ENCODE results near the gene ADRA2B. TPM values are rescaled to one million over a fixed set of nuclear protein-coding genes. Genes with fewer than 3 reads are reported as not detected.
A peak's percentile ranks its signal among the peaks of the same experiment; 100 is the strongest.

The ADRA2B gene
- total RNA-seq, 2 donors from 2014 or later: 0.47 to 0.61 TPM

DNA sequence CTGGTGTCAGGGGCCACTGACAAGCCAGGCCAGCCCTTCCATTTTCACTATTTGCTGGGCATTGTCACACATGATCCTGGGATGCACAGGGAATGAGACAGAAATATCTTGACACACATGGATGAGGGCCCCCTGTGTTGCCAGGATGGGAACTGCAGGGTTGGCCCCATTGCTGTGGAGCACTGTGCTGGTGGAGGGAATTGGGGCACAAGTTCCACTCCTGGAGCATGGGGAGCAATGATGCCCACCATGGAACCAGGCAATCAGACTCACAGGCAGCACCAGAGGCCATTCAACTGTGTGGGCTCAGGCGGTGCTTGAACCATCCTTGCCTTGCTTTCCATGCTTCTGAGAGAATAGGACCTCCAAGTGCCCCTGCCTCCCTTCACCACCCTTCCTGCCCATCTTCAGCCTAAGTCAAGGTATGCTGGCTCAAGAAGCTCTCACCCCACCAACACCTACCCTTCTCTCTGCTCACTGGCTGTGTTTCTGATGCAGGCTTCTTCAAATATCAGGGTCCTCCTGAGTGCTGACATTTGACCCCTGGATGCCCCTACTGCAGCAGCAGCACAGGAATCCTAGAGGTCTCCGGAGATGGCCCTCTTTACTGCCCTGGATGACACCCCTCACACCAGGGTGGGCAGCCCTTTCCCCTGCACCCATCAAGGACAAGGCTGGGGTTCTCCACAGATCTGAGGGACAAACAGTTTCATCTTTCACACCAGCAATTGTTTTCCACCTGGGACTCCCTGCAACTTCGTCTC is 11.0 kb downstream of the ADRA2B start:
- ATAC-seq: no peak
- no peak overlapping the region for H3K27ac Mint-ChIP-seq
- peak in 1 of 2 donors; percentile 21 for DNase-seq (ENCODE audit: low spot score in 2 of 2)
- H3K9me3 Mint-ChIP-seq: peaks cover 8 to 18% of the 10 kb centered on the region in 2 donors
- H3K36me3 Mint-ChIP-seq: peaks cover 9 to 11% of the 10 kb centered on the region in 2 donors

DNA sequence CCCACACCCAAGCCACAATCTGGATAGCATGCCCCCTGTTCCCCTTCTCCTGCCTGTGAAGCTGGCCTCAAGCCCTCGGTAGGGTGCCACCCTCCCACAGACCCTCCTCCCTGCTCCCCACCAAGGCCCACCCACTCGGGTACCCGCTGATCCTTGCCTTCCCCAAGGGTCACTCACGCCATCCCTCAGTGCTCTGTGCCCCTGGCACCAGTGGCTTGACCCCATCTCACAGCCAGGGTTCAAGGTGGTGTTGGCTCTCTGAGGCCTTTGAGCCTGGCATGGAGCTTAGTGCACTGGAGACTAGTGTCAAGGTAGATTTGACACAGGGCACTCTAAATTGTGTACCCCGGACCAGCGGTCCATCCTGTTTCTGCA is 11.9 kb downstream of the ADRA2B start:
- Mint-ChIP-seq H3K27ac (no peak overlapping the region), H3K36me3 (peaks cover 9 to 11% of the 10 kb centered on the region in 2 donors), H3K9me3 (peaks cover 8 to 18% of the 10 kb centered on the region in 2 donors)
- DNase-seq (ENCODE audit: low spot score in 2 of 2) (peak in 1 of 2 donors; percentile 26), ATAC-seq (no peak)

DNA sequence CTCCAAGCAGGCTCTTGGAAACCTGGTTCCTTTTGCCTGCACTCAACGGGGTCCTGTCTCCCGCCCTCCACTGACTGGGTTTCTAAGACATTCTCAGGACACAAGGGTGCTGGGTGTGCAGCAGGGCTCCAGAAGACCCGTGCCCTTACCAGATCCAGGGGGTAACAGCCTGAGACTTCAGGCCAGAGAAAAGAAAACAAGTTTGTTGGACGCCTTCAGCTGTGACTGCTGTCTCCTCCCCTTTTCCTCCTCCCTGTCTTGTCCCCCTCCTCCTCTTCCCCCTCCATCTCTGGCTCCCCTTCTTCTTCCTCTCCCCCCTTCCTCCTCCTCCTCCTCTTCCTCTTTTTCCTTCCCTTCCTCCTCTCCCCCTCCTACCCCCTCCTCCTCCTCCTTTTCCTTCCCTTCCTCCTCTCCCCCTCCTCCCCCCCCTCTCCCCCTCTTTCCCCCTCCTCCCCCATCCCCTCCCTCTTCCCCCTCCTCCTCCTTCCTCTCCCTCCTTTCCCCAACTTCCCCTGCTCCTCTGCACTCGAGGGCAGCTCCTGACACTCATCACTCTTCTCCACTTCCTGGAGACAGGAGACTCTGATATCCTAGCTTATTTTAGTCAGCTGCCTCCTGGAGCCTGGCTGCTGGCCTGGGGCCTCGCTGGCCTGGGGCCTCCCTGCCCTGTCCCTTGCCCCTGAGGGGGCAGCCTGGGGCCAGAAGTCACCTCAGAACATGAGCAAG is 12.4 kb downstream of the ADRA2B start:
- peaks cover 9 to 11% of the 10 kb centered on the region in 2 donors for H3K36me3 Mint-ChIP-seq
- DNase-seq (ENCODE audit: low spot score in 2 of 2) (peak in 1 of 2 donors; percentile 9), ATAC-seq (no peak)
- H3K9me3 Mint-ChIP-seq: peaks cover 8 to 18% of the 10 kb centered on the region in 2 donors
- H3K27ac Mint-ChIP-seq: no peak overlapping the region

DNA sequence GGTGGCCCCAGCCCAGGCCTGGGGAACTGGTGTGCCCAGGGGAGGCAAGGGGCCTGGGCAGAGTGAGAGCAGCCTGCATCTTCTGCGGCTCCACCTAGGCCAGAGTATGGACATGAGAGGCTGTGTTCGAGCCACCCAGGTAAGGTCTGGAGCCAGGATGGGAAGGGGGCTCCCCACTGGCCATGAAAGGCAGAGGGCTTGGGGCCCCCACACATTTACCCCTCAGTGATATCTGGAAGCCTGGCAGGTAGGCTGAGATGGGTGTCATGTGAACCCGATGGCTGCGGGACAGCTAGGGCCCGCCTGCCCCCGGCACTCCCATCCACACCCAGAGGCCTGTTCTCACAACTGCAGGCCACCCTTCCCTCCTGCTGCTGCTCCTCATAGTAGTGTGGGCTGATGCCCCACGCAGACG is 13.2 kb downstream of the ADRA2B start:
- Mint-ChIP-seq H3K36me3 (peaks cover 9 to 11% of the 10 kb centered on the region in 2 donors), H3K27ac (no peak overlapping the region), H3K9me3 (peaks cover 8 to 18% of the 10 kb centered on the region in 2 donors)
- DNase-seq (ENCODE audit: low spot score in 2 of 2) (peak in 1 of 2 donors; percentile 44), ATAC-seq (no peak)

DNA sequence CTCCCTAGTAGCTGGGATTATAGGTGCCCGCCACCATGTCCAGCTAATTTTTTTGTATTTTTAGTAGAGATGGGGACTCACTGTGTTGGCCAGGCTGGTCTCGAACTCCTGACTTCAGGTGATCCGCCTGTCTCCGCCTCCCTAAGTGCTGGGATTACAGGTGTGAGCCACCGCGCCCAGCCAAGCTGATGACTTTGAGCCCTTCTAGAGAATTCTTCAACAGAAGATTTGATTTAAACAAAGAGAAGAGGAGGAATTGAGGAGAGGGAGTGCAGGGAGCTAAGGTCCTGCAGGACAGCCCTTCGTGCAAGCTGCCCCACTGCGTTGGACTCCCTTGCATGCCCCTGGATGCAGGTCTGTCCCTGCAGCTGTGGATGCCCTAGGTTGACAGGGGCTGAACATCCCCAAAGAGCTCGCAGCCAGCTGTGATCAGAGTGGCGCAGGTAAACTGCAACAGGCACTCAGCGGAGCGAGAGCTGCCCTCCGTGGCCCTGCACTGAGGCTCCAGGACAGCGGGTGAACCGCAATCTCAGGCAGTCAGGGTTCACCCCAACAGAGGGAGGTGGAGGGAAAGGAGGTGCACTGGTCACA is 13.7 kb downstream of the ADRA2B start:
- H3K9me3 Mint-ChIP-seq: peaks cover 8 to 18% of the 10 kb centered on the region in 2 donors
- ATAC-seq (no peak), DNase-seq (ENCODE audit: low spot score in 2 of 2) (peak in 1 of 2 donors; percentile 40)
- no peak overlapping the region for H3K27ac Mint-ChIP-seq
- peaks cover 9 to 11% of the 10 kb centered on the region in 2 donors for H3K36me3 Mint-ChIP-seq

DNA sequence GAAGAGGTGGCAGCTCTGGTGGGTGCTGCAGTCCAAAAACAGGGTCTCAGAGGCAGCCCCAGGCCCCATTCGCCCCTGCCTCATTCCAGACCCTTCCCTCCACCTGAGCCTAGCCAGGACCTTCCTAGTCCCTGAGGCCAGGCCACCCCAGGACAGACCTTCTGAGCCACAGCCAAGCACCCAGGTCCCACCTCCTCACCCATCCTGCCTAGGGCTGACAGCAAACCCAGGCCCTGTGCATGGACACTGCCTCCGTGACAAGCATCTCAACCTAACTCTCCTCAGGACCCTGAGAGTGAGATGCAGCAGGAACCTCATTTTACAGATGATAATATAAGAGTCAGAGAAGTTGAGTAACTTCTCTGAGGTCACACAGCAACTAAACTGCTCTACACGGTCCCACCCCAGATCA is 15.5 kb downstream of the ADRA2B start:
- DNase-seq (ENCODE audit: low spot score in 2 of 2) (peak in 1 of 2 donors; percentile 33), ATAC-seq (no peak)
- Mint-ChIP-seq H3K27ac (no peak overlapping the region), H3K9me3 (peaks cover 8 to 12% of the 10 kb centered on the region in 2 donors), H3K36me3 (peaks cover 9 to 11% of the 10 kb centered on the region in 2 donors)

DNA sequence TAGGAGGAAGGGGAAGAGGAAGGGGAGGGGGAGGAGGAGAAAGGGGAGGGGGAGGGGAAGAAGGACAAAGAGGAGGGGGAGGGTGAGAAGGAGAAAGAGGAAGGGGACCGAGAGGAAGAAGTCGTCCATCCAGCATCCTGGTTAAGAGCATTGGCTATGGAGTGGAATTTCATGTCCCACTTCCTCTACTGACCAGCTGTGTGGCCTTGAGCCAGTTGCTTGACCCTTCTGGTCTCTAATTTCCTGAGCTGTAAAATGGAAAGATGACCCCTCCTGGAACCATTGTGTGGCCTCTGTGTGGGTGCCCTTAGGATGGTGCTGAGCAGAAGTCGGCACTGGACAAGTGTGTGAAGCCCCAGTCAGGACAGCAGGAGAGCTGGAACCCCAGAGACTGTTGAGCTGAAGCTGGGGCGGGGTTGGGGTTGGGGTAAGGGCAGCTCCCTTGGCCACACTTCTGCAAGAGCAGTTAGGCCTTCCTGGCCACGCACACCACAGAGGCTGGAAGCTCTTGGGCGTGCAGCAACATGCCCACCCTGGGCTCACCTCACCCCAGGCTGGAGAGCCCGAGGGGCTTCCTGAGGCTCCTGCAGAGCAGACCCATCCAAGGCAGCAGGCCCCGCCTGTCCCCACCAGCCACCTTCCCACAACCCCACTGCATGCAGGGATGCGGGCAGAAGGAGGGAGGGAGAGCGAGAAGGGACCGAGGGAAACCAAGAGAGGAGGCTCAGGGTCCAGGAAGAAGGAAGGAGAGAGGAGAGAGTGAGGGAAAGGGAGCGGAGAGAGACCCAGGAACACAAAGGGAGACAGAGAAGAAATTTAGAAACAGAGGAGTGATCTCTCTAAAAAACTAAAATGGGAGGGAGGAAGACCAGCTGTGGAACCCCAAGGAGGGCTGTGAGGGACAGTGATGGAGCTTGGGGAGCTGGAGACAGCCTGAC is 16.2 kb downstream of the ADRA2B start:
- peaks cover 2 to 4% of the 10 kb centered on the region in 2 donors for H3K9me3 Mint-ChIP-seq
- DNase-seq (ENCODE audit: low spot score in 2 of 2) (peak in 1 of 2 donors; percentile 48), ATAC-seq (no peak)
- peaks cover 1 to 4% of the 10 kb centered on the region in 2 donors for H3K36me3 Mint-ChIP-seq
- H3K27ac Mint-ChIP-seq: peak overlapping the region in 1 of 2 donors; percentile 86

DNA sequence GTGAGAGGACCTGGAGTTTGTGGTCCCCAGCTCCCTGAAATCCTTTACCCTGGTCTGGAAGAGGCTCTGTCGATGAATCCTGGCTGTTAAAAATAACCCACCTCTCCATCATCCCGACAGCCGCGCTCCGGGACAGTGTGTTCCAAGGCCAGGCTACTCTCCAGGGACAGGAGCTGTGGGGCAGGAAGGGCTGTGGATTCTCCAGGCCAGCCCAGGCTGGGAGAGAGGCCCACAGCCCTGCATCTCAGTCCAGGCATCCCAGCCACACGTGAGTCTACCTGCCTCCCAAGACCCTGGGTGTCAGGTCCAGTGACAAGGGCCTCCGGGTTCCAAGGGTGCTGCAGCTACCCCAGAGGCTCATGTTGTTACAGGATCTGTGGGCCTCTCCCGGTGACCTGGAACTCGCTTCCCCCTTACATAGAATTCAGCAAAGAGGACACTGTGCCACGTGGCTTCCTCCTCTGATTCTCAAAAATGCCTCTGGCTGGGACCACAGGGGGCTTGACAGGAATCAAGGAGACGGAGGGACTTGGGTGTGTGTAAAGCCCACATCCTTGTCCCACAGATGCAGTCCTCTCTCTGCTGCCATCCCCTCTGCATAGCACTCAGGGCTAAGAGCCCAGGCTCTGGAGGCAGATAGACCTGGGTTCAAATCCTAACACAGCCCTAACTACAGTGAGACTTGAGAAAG is 17.3 kb downstream of the ADRA2B start:
- H3K36me3 Mint-ChIP-seq: no peaks in the 10 kb centered on the region
- H3K9me3 Mint-ChIP-seq: no peaks in the 10 kb centered on the region
- peak in 1 of 2 donors; percentile 50 for DNase-seq (ENCODE audit: low spot score in 2 of 2)
- no peak for ATAC-seq
- no peak overlapping the region for H3K27ac Mint-ChIP-seq

DNA sequence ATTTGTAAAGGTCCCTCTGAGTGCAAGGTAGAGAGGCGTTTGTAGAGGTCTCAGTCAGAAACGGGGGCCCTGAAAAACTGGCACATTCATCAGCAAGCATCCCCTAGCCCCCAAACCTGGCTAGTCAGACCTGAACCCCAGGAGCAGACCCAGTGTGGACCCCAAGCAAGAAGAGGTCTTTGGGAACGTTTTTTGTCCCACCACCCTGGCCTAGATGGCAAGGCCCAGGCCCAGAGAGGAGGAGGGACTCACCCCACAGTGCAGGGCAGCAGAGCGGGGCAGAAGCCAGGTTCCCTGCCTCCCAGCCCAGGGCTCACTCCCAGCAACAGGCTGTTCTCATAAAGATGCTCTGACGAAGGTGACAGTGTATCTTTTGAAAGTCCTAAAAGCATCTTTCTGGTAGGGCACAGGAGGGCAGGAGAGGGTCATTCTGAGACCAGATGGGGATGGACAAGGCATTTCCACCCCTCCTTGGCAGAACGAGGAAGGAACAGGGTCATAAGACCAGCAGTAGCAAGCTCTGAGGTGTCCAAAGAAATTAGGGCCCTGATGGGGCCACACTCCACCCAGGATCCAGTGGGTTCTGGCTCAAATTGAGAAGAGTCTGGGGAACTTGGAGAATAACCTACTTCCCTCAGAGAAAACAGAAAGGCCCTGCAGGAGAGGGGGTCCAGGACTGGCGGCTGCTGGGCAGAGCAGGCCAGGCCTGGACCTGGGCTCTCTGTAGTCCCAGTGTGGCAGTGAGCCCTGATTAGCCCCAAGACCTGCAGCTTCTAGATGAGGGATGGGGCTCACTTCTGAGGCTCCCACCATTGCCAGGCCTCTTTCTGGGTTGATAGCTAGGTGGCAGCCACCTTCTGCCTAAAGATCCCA is 18.2 kb downstream of the ADRA2B start:
- Mint-ChIP-seq H3K27ac (no peak overlapping the region), H3K9me3 (no peaks in the 10 kb centered on the region), H3K36me3 (no peaks in the 10 kb centered on the region)
- ATAC-seq: no peak
- no peak for DNase-seq (ENCODE audit: low spot score in 2 of 2)

DNA sequence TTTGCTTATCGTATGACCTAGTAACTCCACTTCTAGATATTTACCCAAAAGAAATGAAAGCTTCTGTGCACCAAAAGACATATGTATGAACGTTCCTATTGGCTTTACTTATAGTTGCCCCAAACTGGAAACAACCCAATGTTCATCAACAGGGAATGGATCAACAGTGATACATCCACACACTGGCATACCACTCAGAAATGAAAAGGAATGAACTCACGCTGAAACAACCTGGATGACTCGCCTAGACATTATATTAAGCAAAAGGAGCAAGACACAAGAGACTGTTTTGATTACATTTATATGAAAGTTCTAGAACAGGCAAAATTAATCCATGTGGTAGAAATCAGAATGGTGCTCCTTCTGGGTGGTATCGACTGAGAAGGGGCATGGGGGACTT is 18.9 kb downstream of the ADRA2B start:
- no peak overlapping the region for H3K27ac Mint-ChIP-seq
- DNase-seq (ENCODE audit: low spot score in 2 of 2): no peak
- H3K9me3 Mint-ChIP-seq: no peaks in the 10 kb centered on the region
- no peak for ATAC-seq
- no peaks in the 10 kb centered on the region for H3K36me3 Mint-ChIP-seq

DNA sequence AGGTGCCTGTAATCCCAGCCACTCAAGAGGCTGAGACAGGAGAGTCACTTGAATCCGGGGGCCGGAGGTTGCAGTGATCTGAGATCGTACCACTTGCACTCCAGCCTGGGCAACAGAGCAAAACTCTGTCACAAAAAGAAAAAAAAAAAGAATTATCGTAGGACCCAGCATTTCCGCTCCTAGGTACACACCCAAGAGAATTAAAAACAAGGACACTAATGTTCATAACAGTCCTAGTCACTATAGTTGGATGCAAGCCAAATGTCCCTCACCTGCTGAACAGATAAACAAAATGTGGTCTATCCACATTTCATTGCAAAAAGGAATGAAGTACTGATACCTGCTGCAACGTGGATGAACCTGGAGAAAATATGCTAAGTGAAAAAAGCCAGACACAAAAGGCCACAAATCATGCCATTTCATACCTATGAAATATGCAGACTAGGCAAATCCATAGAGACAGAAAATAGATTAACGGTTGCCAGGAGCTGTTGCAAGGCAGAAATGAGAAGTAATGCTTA is 21.2 kb downstream of the ADRA2B start:
- DNase-seq (ENCODE audit: low spot score in 2 of 2) (no peak), ATAC-seq (no peak)
- H3K36me3 Mint-ChIP-seq: no peaks in the 10 kb centered on the region
- no peaks in the 10 kb centered on the region for H3K9me3 Mint-ChIP-seq
- H3K27ac Mint-ChIP-seq: no peak overlapping the region

DNA sequence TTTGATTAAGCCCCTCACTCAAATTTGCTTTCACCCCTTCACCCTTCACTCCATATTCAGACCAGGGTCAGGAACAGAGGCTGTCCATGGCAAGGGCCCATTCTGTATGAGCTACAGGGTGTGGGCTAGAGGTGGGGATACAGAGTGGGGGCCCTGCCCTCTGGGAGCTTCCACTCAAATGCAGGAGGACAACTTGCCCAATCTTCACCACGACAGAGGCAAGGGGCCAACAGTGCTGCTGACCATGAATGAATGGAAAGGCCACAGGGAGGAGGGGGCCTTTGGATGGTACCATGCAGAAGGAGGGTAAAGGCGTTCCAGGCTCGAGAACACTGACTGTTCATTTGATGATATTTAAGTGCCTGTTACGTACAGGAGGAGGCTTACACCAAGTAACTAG is 22.8 kb downstream of the ADRA2B start:
- DNase-seq (ENCODE audit: low spot score in 2 of 2) (peak in 1 of 2 donors; percentile 44), ATAC-seq (no peak)
- Mint-ChIP-seq H3K9me3 (no peaks in the 10 kb centered on the region), H3K27ac (no peak overlapping the region), H3K36me3 (no peaks in the 10 kb centered on the region)

DNA sequence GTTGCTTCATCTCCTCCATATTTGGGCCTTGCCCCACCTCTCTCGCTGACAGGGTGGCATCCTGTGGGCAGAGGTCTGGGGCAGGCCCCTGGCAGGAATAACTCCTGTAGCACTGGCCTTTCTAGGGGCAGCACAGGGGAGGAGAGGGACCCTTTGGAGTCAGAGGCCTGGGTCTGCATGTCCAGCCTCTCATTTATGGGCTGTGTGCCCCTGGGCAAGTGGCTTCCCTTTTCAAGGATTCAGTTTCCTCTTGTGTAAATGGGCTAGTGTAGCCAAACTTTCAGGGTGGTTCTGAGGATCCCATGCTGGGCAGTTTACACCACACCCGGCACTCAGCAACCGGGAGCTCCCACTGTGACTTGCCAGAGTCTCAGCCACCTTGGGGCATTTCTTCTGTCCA is 23.4 kb downstream of the ADRA2B start:
- Mint-ChIP-seq H3K36me3 (no peaks in the 10 kb centered on the region), H3K9me3 (no peaks in the 10 kb centered on the region), H3K27ac (no peak overlapping the region)
- DNase-seq (ENCODE audit: low spot score in 2 of 2) (peak in 1 of 2 donors; percentile 20), ATAC-seq (no peak)

DNA sequence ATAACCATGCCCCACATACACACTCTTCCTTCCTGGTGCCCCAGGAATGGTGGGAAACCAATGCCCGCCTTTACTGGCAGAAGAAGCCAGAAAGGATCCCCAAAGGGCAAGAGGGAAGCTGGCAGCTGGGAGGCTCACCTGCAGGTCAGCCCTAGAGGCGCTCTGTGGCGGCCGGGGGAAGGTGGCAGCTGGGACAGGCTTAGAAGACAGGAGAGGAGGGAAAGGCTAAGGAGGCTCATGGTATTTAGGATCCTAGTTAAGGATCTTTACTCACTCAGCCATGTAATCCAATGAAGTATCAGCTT is 23.8 kb downstream of the ADRA2B start:
- no peaks in the 10 kb centered on the region for H3K9me3 Mint-ChIP-seq
- H3K36me3 Mint-ChIP-seq: no peaks in the 10 kb centered on the region
- no peak for ATAC-seq
- no peak overlapping the region for H3K27ac Mint-ChIP-seq
- DNase-seq (ENCODE audit: low spot score in 2 of 2): no peak
